Coronary artery (tissue), 2 donors: Measurements from ENCODE around the gene LMAN2.

ENCODE experiments used
- DNase-seq: peaks from one replicate; pipeline ENCODE4 v3.0.0-alpha.2; 2017; ENCODE audit warnings: low spot score
- H3K27ac ChIP-seq, 2 donors: fragments of 200-600 bp; sonication (generic); one replicate each; pipeline ENCODE4 v1.5.1; 2016 to 2019
- H3K4me3 ChIP-seq: fragments of 200-600 bp; sonication (generic); 2 replicates; pipeline ENCODE4 v1.5.1; 2016; ENCODE audit warnings: mild to moderate bottlenecking, moderate library complexity
- TF ChIP-seq, protein P1 (sequence below): fragments of 200-600 bp; sonication (generic); IDR thresholded peaks from one replicate; pipeline ENCODE4 v1.5.1; 2019; ENCODE audit warnings: antibody characterized with exemption

LMAN2 gene

DNA sequence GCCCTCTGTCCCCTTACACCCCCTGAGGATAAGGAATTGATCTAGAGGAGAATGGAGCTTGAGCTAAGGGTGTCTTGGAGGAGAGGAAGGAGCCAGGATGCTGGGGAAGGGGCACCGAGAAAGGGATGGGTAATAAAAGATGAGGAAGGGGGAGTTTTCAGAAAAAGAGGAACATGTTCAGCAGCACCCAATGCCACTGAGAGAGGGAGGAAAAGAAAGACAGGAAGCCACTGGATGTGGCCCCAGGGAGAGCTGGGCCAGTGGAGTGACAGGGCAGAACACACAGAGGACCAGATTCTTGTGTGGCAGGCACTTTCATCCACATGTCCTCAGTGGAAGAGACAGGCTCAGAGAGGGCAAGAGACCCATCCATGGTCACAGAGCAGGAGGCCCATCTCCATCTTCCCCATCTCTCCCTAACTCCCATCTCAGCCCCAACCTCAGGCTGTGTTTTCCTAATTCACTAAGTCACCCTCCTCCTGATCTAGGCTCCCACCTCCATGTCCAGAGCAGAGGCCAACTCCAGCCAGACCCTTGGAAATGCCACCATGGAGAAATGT lies 41.8 kb upstream of the LMAN2 start:
- no peak overlapping the region for H3K4me3 ChIP-seq
- TF ChIP-seq, protein P1, sequence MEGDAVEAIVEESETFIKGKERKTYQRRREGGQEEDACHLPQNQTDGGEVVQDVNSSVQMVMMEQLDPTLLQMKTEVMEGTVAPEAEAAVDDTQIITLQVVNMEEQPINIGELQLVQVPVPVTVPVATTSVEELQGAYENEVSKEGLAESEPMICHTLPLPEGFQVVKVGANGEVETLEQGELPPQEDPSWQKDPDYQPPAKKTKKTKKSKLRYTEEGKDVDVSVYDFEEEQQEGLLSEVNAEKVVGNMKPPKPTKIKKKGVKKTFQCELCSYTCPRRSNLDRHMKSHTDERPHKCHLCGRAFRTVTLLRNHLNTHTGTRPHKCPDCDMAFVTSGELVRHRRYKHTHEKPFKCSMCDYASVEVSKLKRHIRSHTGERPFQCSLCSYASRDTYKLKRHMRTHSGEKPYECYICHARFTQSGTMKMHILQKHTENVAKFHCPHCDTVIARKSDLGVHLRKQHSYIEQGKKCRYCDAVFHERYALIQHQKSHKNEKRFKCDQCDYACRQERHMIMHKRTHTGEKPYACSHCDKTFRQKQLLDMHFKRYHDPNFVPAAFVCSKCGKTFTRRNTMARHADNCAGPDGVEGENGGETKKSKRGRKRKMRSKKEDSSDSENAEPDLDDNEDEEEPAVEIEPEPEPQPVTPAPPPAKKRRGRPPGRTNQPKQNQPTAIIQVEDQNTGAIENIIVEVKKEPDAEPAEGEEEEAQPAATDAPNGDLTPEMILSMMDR, result no peak

DNA sequence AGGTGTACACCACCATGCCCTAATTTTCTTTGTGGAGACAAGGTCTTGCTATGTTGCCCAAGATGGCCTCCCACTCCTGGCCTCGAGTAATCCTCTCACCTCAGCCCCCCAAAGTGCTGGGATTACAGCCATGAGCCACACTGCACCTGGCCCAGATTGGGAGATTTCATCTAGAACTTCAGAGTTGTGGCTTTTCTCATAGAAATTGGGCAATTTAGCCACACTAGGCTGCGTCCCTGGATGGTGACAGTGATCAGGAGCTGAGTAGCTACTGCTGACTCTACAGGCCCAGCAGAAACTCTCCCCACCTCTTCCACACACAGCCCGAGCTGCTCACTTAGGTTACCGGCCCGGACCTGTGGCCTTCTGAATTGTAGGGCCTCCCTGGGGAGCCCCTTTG lies 41.3 kb upstream of the LMAN2 start:
- DNase-seq, result no peak
- Histone ChIP-seq H3K27ac (no peak overlapping the region), H3K4me3 (no peak overlapping the region)
- TF ChIP-seq, protein P1, result no peak

More for the DNA sequence above, 41.8 kb upstream of the LMAN2 start:
- no peak overlapping the region for H3K27ac ChIP-seq
- DNase-seq, result no peak

DNA sequence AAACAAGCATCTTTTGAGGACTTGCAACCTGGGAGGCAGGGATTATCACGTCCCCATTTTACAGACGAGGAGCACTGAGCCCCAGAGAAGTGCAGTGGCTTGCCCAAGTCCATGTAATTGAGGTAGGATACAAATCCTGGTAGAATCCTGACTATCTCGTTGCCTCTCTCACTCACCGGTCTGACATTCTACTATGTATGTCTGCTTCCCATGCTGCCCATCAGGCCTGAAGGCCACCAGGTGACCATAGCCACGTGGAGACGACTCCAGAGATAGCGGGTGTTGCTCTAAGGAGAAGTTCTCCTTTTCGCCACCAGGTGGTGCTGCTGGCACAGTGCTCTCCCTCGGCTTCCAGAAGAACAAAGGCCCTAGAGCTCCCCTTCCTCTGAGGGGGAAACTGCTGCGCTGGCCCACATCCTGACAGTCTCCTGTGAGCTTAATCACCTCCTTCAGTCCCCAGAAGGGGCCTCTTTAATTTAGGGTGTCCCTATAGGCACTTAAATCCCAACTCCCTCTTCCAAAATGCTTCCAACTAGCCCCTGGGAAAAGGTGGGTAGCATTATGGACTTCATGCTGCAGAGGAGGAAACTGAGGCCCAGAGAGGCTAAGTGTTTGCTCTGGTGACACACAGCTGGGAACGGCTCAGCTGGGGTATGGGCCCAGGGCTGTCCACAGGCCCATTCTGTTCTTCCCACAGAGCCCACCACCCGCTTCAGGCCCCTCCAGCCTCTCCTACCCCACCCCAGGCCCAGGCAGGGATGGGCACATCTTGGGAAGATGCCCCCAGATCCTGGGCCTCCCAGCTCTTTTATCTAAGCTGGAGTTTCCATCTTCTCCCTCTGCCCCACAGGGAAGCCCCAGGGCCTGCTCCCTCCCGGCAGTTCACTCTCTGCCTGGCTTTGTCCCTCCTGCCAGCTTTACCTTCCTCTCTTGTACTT lies 39.2 kb upstream of the LMAN2 start:
- H3K27ac ChIP-seq, result no peak overlapping the region
- TF ChIP-seq, protein P1, result peak; percentile 98
- DNase-seq, result no peak

DNA sequence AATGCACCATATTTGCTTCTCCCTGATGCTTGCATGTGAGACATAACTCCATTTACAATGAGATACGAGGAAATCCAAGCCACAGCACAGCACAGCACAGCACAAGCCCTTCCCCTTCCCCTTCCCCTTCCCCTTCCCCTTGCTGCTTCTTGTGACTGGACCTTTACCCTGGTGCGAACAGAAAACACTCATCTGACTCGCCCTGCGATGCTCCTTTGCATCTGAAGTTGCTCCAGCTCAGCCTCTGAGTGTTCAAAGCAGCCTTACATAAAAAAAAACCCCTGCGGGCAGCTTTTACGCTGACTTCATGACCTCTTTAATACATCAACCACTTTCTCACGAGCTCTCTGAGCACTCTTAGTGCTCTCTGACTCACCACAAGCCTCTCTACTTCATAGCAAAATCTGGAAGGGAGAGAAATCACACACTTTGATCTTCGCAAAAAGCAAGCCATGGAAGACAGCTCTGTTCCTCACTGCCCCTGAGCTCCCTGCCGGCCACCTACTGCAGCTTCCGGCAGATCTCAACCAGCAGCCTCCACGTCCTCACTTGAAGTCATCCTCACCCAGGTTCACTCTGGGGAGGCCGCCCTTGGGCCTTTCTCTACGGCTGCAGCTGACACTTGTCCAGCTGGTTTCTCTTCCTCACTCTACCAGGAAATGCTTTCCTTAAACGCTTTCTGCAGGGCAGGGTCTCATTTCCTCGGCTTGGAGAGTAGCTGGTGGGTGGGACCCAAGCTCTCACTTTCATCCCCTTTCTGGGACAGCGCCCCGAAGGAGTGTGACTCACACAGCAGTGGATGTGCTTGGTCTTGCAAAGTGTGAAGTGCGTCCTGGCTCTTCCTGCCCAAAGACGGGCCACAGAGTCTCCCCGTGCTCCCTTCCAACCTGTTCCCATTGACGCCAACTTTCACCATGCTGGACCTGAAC lies 38.0 kb upstream of the LMAN2 start:
- DNase-seq, result no peak

More for the DNA sequence above, 39.2 kb upstream of the LMAN2 start:
- H3K4me3 ChIP-seq, result no peak overlapping the region

DNA sequence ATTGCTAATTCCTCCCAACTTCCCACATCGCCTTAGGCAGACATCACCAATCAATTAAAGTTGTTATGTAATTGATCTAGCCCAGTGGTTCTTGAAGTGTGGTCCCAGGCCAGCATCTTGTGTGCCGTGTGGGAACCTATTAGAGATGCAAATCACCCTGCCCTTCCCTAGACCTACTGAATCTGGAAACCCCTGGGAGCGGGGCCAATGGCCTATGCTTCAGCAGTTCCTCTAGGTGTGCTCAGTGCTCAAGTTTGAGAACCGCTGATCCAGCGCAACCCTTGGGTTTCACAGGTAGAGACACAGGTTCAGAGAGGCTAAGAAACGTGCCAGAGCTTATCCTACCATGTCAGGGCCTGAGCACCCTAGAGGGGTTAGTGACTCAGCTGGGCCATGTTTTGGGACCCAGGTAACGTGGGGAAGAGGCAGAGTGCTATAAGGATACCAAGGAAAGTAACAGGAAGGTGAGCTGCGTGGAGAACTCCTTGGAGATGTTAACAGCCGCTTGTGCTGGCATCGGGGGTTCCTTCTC lies 37.1 kb upstream of the LMAN2 start:
- no peak overlapping the region for H3K4me3 ChIP-seq
- DNase-seq, result no peak

More for the DNA sequence above, 38.0 kb upstream of the LMAN2 start:
- Histone ChIP-seq H3K27ac (peak overlapping the region in 1 of 2 donors; percentile 35), H3K4me3 (no peak overlapping the region)
- TF ChIP-seq, protein P1, result no peak

DNA sequence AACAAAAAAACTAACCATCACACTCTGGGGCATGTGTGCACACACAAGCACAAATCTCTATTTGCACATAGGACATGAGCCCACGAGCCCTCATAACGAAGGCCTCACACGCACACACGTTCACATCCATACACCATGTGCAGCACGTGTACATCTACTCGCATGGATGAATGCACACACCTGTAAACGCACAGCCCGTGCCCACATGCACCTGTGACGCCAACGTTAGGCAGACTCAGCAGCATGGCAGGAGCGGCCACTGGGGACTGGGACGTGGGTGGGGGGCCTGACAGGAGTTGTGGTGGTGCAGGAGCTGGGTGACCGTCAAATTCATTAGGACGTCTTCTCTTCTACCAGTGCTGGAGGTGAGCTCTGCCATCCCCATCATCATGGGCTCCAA lies 35.9 kb upstream of the LMAN2 start:
- no peak for DNase-seq
- H3K4me3 ChIP-seq, result no peak overlapping the region
- TF ChIP-seq, protein P1, result no peak
- H3K27ac ChIP-seq, result no peak overlapping the region

More for the DNA sequence above, 37.1 kb upstream of the LMAN2 start:
- no peak overlapping the region for H3K27ac ChIP-seq
- TF ChIP-seq, protein P1, result no peak
